Ectodermal cell (in vitro differentiated cells): ENCODE measurements around the gene GAL3ST3.

Source experiments
- H3K27ac ChIP-seq: 2 replicates; pipeline ENCODE4 v1.7.0; 2013; ENCODE audit warnings: mild to moderate bottlenecking, low read depth, low read length; ENCODE audit not compliant: insufficient read depth, poor library complexity, severe bottlenecking
- H3K27me3 ChIP-seq: 2 replicates; pipeline ENCODE4 v1.7.0; 2013; ENCODE audit warnings: mild to moderate bottlenecking, low read length; ENCODE audit not compliant: insufficient read depth, control insufficient read depth, poor library complexity, severe bottlenecking
- H3K36me3 ChIP-seq: one replicate; pipeline ENCODE4 v1.7.0; 2013; ENCODE audit warnings: low read length; ENCODE audit not compliant: control insufficient read depth, insufficient read depth
- H3K4me1 ChIP-seq: one replicate; pipeline ENCODE4 v1.7.0; 2013; ENCODE audit warnings: low read length; ENCODE audit not compliant: control insufficient read depth, insufficient read depth
- H3K4me3 ChIP-seq: 2 replicates; pipeline ENCODE4 v1.7.0; 2013; ENCODE audit warnings: low read depth, low read length, control low read depth; ENCODE audit not compliant: insufficient read depth
- H3K9me3 ChIP-seq: 2 replicates; pipeline ENCODE4 v1.7.0; 2013; ENCODE audit warnings: mild to moderate bottlenecking, low read length, moderate library complexity; ENCODE audit not compliant: control insufficient read depth
- WGBS, 2 experiments: methylation state at CpG; one replicate each; pipeline ENCODE4 v1.1.7; 2013; ENCODE audit warnings: missing lambda C conversion rate in 2 of 2; 5-methylcytosine and 5-hydroxymethylcytosine counted together

GAL3ST3 gene

DNA sequence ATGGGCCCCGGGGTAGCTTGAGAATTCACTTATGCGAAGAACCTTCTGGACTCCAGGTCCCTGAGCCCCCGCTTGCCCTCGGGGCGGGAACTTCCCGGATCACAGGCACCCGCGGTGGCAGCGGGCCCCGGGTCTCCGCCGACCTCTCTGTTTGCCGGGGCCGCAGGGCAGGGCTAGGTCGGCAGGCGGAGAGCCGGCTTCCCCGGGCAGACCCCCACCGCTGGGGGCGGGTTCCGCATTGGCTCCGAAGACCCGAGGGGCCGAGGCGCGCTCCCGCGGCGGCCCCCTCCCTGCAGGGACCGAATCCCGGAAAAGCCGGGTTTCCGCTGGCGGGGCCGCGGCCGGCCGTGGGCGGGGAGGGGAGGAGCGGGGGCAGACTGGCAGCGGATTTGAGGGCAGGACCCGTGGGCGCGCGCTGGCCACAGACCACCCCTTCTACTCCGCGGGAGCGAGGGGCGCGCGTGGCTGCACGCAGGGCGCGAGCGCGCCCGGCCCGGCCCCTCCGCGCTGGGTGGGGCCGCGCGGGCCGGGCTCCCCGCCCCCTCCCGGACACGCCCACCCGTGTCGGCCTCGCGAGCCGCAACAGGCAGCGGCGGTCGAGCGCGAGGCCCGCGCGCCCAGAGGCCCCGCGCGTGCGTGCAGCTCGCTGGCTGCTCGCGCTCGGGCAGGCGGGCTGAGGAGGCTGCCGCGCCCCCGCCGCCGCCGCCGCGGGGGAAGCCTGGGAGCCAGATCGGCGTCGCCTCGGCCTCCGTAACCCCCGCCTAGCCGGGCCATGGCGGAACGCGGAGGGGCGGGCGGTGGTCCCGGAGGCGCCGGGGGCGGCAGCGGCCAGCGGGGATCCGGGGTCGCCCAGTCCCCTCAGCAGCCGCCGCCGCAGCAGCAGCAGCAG is 21.0 kb upstream of the GAL3ST3 start, which contains the start of gene PACS1:
Gene PACS1, plus strand, starts transcription at position 558 of the 889 bp plus-strand sequence. Its CDS starts 215 bp downstream, at position 773.
- WGBS, 2 experiments: 1 to 2% methylated on average over 120 of the region's 120 CpGs
- peaks cover 8% of the 10 kb centered on the region for H3K4me1 ChIP-seq
- H3K36me3 ChIP-seq: peaks cover 31% of the 10 kb centered on the region
- H3K9me3 ChIP-seq: no peaks in the 10 kb centered on the region
- no peaks in the 10 kb centered on the region for H3K27me3 ChIP-seq
- H3K4me3 ChIP-seq: peak within 1 kb of the TSS; percentile 78
- peak within 1 kb of the TSS; percentile 68 for H3K27ac ChIP-seq

DNA sequence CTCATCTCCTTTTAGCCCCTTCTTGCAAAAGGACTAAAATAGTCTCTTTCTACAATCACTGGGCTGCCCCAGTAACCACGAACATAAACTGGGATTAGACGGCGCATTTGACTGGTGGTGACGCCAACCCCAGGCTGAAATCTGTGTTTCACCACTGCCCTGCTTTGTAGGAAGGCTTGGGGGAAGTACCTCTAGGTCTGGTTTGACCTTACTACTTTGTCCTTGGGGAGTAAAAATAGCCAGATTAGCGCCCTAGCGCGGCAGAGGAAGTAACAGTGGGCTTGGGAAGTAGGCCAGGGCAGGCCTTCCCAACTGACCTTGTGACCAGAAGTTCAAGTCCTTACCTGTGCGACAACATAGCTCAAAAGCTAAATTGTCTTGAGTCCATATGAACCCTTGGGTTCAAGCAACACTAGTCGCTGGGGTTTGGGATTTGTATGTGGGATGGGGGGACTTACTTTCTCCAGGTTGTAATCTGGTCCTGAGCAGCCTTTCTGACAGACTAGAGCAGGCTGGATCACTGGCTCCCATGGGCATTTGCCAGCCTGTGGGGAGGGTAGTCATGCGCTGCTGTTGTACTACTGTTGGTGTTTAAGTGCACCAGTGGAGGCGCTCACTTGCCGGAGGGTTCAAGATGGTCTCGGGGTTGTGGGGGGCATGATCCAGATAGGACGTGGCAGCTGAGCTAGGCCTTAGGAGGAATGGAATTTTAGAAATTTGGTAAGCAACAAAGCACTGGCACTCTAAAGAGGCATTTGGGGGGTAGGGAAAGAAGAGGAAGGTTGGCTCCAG is 20.2 kb upstream of the GAL3ST3 start:
- Histone ChIP-seq H3K4me3 (peak overlapping the region; percentile 78), H3K9me3 (no peaks in the 10 kb centered on the region), H3K27ac (peak overlapping the region; percentile 68), H3K4me1 (peaks cover 8% of the 10 kb centered on the region), H3K36me3 (peaks cover 38% of the 10 kb centered on the region), H3K27me3 (no peaks in the 10 kb centered on the region)
- WGBS, 2 experiments: 85% methylated on average over 14 of the region's 14 CpGs

- Histone ChIP-seq H3K36me3 (peaks cover 46% of the 10 kb centered on the region), H3K9me3 (no peaks in the 10 kb centered on the region), H3K4me1 (peaks cover 8% of the 10 kb centered on the region), H3K4me3 (no peak overlapping the region), H3K27ac (peak overlapping the region; percentile 29), H3K27me3 (no peaks in the 10 kb centered on the region)
- WGBS, 2 experiments: 66 to 74% methylated on average over 16 to 17 of the region's 17 CpGs
These were observed 19.3 kb upstream of the GAL3ST3 start for GRCh38 chr11:66068154-66068821.

DNA sequence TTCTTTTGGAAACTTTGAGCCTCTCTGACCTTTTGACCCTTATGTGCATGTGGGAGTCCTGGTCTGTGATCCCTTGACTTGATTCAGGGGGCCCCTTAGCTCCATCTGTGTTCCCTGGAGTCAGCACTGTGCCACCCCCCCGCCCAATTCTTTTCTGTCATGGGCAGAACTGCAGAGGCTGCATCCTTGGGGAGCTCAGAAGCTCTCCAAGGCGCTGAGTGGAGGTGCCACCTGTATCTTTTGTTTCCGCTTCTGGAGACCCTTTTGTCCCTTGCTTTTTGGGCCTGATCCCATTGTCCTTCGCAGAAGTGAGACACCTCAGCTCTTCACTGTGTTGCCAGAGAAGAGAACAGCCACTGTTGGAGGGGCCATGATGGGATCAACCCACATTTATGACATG is 18.7 kb upstream of the GAL3ST3 start:
- no peaks in the 10 kb centered on the region for H3K9me3 ChIP-seq
- H3K4me3 ChIP-seq: no peak overlapping the region
- peaks cover 8% of the 10 kb centered on the region for H3K4me1 ChIP-seq
- H3K27me3 ChIP-seq: no peaks in the 10 kb centered on the region
- H3K27ac ChIP-seq: no peak overlapping the region
- H3K36me3 ChIP-seq: peaks cover 52% of the 10 kb centered on the region
- WGBS, 2 experiments: 87% methylated on average over 4 of the region's 4 CpGs

GRCh38 chr11:66066751-66067150 is 17.8 kb upstream of the GAL3ST3 start:
- Histone ChIP-seq H3K4me3 (no peak overlapping the region), H3K9me3 (no peaks in the 10 kb centered on the region), H3K27me3 (no peaks in the 10 kb centered on the region), H3K36me3 (peaks cover 56% of the 10 kb centered on the region), H3K27ac (no peak overlapping the region), H3K4me1 (peaks cover 8% of the 10 kb centered on the region)
- 93 to 94% methylated on average over 3 of the region's 3 CpGs for WGBS, 2 experiments

- Histone ChIP-seq H3K36me3 (peaks cover 77% of the 10 kb centered on the region), H3K27me3 (no peaks in the 10 kb centered on the region), H3K4me1 (peaks cover 8% of the 10 kb centered on the region), H3K4me3 (no peak overlapping the region), H3K27ac (no peak overlapping the region), H3K9me3 (no peaks in the 10 kb centered on the region)
- 89 to 100% methylated on average over 1 of the region's 1 CpG for WGBS, 2 experiments
These were observed 15.6 kb upstream of the GAL3ST3 start for GRCh38 chr11:66064571-66064970.

DNA sequence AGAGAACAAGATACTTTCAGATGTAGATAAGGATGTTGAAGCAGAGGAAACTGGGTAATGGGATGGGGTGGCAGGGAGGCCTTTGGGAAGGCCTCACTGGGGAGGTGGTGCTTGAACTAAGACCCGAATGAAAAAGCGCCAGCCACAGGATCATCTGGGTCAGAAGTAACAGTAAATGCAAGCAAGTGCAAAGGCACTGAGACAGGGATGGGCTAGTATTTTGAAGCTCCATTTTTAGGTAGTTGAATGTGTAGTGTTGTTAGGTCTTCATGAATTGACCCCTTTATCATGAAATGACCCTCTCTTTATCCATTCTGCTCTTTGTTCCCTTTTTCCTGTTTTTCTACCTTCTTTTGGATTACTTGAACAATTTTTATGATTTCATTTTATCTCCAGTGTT is 14.9 kb upstream of the GAL3ST3 start:
- Histone ChIP-seq H3K36me3 (peaks cover 83% of the 10 kb centered on the region), H3K27ac (no peak overlapping the region), H3K4me1 (peaks cover 5% of the 10 kb centered on the region), H3K9me3 (no peaks in the 10 kb centered on the region), H3K27me3 (no peaks in the 10 kb centered on the region), H3K4me3 (no peak overlapping the region)
- WGBS, 2 experiments: 98 to 99% methylated on average over 2 of the region's 2 CpGs

GRCh38 chr11:66062408-66062807 is 13.4 kb upstream of the GAL3ST3 start:
- WGBS, 2 experiments: 96 to 100% methylated on average over 1 of the region's 2 CpGs
- no peaks in the 10 kb centered on the region for H3K9me3 ChIP-seq
- H3K36me3 ChIP-seq: peaks cover 87% of the 10 kb centered on the region
- H3K27me3 ChIP-seq: no peaks in the 10 kb centered on the region
- H3K27ac ChIP-seq: no peak overlapping the region
- H3K4me3 ChIP-seq: no peak overlapping the region
- H3K4me1 ChIP-seq: no peaks in the 10 kb centered on the region

DNA sequence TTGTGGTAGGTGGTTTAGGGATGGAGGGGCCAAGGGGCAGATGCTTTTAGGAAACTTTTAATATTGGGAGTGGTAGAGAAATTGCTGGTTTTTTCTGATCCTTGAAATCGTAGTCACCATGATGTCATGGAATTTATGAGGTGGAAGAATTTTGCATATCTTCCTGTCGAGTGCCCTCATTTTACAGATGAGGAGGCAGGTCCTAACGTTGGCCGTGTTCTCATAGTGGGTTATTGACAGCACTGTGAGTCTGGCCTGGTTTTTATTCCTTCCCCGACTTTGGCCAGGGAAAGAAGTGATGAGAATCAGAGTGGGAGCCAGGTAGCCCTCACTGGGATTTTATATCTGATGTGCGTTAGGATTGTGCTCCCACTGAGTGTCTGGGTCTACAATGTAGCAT is 12.3 kb upstream of the GAL3ST3 start:
- H3K9me3 ChIP-seq: no peaks in the 10 kb centered on the region
- H3K4me3 ChIP-seq: no peak overlapping the region
- H3K27me3 ChIP-seq: no peaks in the 10 kb centered on the region
- H3K27ac ChIP-seq: no peak overlapping the region
- H3K36me3 ChIP-seq: peaks cover 87% of the 10 kb centered on the region
- 95% methylated on average over 6 of the region's 6 CpGs for WGBS, 2 experiments
- H3K4me1 ChIP-seq: no peaks in the 10 kb centered on the region
